SK-N-MC (cell line): ENCODE measurements around the gene SELENOO.

Source experiments
- DNase-seq: peaks from one replicate; pipeline ENCODE4 v3.0.0-alpha.2; 2011; ENCODE audit warnings: low read depth, low spot score
- H3K27ac ChIP-seq: fragments of 200-600 bp; sonication (generic); 2 replicates; pipeline ENCODE4 v1.5.1; 2016; ENCODE audit warnings: mixed run types
- H3K36me3 ChIP-seq: fragments of 200-600 bp; sonication (generic); 2 replicates; pipeline ENCODE4 v1.6.1; 2017; ENCODE audit warnings: antibody characterized with exemption, low read length, mixed read lengths; ENCODE audit not compliant: insufficient read depth
- H3K4me3 ChIP-seq: fragments of 200-600 bp; sonication (generic); 2 replicates; pipeline ENCODE4 v1.5.1; 2016
- H3K9ac ChIP-seq: fragments of 200-600 bp; sonication (generic); 2 replicates; pipeline ENCODE4 v1.8.0; 2017; ENCODE audit warnings: mixed run types, mixed read lengths; ENCODE audit not compliant: insufficient read length
- H3K9me3 ChIP-seq: fragments of 200-600 bp; sonication (generic); 2 replicates; pipeline ENCODE4 v1.6.1; 2017; ENCODE audit warnings: low read depth, mild to moderate bottlenecking, antibody characterized with exemption, low read length, moderate library complexity, mixed read lengths
- EZH2 ChIP-seq: fragments of 200-600 bp; sonication (generic); IDR thresholded peaks from one replicate; pipeline ENCODE4 v1.6.1; 2017; ENCODE audit warnings: antibody characterized with exemption
- FOXP2 ChIP-seq: optimal IDR thresholded peaks from 2 replicates; pipeline ENCODE3; 2011; ENCODE audit warnings: mild to moderate bottlenecking, moderate library complexity; ENCODE audit not compliant: insufficient read depth; ENCODE audit errors: extremely low read length, control extremely low read depth
- POLR2AphosphoS5 ChIP-seq: IDR thresholded peaks from 2 replicates; pipeline ENCODE4 v1.6.1; 2012; ENCODE audit warnings: mild to moderate bottlenecking, low read depth, low read length, borderline replicate concordance

SELENOO gene

DNA sequence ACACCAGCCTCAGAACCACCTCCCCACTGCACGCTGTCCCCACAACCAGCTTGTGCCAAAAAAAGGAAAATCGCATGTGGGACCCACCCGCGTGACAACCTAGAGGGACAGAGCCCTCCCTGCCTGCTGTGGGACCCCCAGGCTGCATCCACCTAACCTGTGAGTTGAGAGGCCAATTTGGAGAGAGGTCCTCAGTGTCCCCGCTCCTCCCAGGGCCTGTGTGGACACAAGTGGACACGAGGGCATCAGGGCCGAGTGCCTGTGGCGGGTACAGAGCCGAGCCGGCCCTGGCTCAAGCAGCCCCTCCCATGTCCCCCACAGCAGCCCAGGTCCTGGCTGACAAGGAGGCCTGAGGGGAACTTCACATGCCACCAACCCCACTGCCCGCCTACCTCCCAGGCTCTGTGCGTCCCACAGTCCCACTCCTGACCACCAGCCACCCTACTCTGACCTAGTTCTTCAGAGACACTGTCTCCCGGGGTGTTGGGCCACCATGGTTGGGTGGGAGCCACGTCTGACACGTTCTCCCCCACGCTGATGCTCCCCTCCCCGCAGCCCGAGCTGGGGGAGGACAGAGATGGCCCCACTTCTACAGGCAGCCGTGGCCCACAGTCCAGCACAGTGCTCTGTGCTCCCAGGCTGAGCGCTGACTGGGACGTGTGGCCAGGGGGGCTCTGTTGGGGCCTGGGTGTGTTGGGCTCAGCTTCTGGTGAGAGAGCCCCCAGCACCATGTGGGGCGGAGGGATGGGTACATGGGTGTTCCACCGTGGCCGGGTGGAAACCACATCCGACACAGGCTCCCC is 19.2 kb downstream of the SELENOO start:
- Histone ChIP-seq H3K9ac (no peak overlapping the region), H3K27ac (0 out of 2 replicates have a peak overlapping the region, but pooled peaks have one; percentile 31), H3K36me3 (peaks cover 45% of the 10 kb centered on the region), H3K9me3 (no peaks in the 10 kb centered on the region), H3K4me3 (no peak overlapping the region)
- no peak for DNase-seq
- TF ChIP-seq FOXP2, result no peak
- TF ChIP-seq EZH2, result no peak
- TF ChIP-seq POLR2AphosphoS5, result no peak

DNA sequence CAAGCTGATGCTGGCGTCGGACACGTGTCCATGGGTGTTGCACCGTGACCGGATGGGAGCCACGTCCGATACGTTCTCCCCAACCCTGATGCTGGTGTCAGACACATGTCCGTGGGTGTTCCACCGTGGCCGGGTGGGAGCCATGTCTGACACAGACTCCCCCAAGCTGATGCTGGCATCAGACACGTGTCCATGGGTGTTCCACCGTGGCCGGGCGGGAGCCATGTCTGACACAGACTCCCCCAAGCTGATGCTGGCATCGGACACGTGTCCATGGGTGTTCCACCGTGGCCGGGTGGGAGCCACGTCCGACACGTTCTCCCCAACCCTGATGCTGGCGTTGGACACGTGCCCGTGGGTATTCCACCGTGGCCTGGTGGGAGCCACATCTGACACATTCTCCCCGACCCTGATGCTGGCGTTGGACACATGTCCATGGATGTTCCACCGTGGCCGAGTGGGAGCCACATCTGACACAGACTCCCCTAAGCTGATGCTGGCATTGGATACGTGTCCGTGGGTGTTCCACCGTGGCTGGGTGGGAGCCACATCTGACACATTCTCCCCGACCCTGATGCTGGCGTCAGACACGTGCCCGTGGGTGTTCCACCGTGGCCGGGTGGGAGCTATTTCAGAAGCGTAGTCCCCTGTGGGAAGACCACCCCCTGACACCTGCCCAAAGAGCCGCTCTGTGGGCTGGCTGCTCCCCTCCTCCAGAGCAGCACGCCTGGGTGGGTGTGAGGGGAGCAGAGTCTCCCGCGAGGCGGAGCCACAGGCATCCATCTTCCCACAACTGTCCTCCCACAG is 20.0 kb downstream of the SELENOO start:
- no peak for DNase-seq
- Histone ChIP-seq H3K4me3 (no peak overlapping the region), H3K9me3 (no peaks in the 10 kb centered on the region), H3K9ac (no peak overlapping the region), H3K27ac (no peak overlapping the region), H3K36me3 (peaks cover 45% of the 10 kb centered on the region)
- TF ChIP-seq POLR2AphosphoS5 (no peak), EZH2 (no peak), FOXP2 (no peak)

DNA sequence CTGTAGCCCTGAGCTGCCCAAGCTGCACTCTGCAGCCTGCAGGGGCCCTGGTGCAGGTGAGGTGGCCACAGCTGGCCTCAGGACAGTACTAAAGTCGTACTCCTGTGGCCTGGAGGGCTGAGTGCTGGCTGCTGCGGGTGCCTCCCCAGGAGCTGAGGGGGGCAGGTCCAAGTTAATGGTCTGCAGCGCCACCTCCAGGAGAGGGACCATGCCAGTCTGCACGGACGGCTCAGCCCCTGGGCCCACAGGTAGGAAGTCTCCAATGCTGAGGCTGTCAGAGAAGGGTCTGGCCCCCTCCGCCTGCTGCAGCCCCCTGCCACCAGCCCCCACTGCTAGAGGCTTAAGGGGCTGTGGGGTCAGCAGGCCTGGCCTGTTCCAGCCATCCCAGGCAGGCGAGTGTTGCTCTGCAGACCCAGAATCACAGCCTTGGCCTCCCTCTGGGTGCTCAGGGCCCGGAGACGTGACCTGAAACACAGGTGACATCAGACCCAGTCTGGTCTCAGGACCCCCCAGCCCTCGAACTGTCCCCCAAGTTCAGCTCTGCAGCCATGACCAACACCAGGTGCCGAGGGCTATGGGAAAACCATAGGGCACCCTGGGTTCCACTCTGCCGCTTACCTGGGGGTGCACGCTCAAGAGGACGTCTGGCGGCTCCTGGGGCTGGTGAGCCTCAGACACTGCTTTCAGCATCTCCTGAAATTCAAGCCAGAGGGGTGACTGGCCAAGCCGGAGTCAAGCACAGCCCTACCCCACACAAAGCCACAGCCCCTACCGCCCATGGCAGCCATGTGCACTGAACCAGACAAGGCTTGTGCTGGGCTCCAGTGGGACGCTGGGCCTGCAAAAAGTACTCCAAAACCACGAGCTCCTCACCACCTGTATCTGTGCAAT is 20.8 kb downstream of the SELENOO start:
- TF ChIP-seq FOXP2 (no peak), POLR2AphosphoS5 (no peak), EZH2 (no peak)
- Histone ChIP-seq H3K27ac (no peak overlapping the region), H3K4me3 (no peak overlapping the region), H3K9ac (no peak overlapping the region), H3K36me3 (peaks cover 36% of the 10 kb centered on the region), H3K9me3 (no peaks in the 10 kb centered on the region)
- no peak for DNase-seq

DNA sequence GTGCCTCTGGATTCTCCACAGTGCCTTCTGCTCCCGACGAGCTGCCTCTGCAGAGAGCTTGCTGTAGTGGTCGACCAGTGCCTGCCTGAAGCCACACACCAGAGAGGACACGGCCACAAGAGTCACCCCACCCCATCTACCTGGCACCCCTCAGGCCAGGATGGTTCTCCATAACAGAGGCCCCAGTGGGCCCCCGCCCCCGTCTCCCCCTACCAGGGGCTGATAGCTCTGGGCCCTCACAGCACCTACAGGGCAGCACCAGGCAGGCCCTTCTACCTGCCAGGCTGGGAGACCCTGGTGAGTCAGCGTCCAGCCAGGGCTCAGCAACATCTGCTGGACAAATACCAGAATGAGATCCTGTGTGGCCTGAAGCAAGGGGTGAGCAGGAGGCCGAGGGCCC is 21.7 kb downstream of the SELENOO start:
- TF ChIP-seq EZH2, result no peak
- TF ChIP-seq POLR2AphosphoS5, result no peak
- TF ChIP-seq FOXP2, result no peak
- peaks cover 28% of the 10 kb centered on the region; the same call in 1 of the 2 replicates for H3K36me3 ChIP-seq
- H3K9ac ChIP-seq, result no peak overlapping the region
- H3K9me3 ChIP-seq, result no peaks in the 10 kb centered on the region
- H3K27ac ChIP-seq, result no peak overlapping the region
- H3K4me3 ChIP-seq, result no peak overlapping the region
- DNase-seq, result no peak

DNA sequence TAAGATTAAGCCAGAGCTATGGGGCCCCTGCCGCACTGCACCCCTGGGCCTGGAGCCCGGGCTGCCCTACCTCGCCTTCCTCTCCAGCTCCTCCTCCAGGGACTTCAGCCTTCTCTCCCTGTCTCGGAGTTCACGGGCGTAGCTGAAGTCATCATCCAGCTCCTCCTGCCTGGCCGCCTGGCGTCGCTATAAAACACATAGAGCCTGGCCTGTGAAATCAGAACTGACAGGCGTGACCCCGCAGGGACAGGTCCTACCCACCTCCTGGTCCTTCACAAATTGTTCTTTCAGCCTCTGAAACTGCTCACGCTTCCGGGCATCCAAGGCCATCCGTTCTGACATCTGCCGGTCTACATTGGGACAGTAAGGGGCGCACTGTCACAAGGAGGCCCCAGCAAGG is 23.3 kb downstream of the SELENOO start:
- Histone ChIP-seq H3K4me3 (no peak overlapping the region), H3K36me3 (peaks cover 16% of the 10 kb centered on the region; the same call in 1 of the 2 replicates), H3K9ac (no peak overlapping the region), H3K9me3 (no peaks in the 10 kb centered on the region), H3K27ac (no peak overlapping the region)
- no peak for TF ChIP-seq FOXP2
- TF ChIP-seq POLR2AphosphoS5, result no peak
- TF ChIP-seq EZH2, result no peak
- no peak for DNase-seq

DNA sequence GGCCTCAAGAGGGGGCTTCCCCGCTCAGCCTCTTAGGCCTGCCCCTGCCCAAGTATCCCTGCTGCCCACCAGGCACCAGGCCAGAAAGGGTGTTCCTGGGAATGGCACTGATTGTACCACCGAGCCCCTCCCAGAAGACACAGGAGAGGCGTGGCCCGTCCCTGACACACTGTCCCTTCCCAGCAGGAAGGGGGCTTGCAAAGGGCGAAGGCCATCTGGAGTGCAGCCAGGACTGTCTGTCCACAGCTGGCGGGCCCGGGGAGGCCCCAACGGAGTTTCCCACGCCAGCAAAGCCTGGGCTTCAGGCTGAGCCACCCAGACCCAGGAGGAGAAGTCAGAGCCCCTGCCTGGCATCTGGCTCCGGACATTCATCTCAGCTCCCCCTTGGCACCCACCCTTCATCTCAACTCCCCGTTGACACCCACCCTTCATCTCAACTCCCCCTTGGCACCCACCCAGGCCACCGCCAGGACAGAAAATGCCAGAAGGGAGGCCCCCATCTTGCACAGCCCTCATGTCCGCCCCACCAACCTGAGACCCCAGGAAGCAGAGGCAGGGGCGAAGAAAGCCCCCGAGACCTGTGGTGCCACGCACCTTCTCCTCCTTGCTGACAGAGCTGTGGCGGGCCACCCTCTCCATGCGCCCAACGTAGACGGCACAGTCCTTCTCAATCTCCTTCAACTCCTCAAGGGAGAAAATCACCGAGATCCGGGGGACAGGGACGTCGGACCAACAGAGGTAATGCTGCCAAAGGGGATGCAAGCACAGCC is 24.6 kb downstream of the SELENOO start:
- no peak for TF ChIP-seq FOXP2
- TF ChIP-seq EZH2, result no peak
- no peak for TF ChIP-seq POLR2AphosphoS5
- H3K36me3 ChIP-seq, result peaks cover 11% of the 10 kb centered on the region; the same call in 1 of the 2 replicates

More for the DNA sequence above, 24.6 kb downstream of the SELENOO start:
- H3K4me3 ChIP-seq, result no peak overlapping the region
- H3K9me3 ChIP-seq, result no peaks in the 10 kb centered on the region
- no peak overlapping the region for H3K27ac ChIP-seq
- no peak overlapping the region for H3K9ac ChIP-seq
- DNase-seq, result no peak
